Neural progenitor cell (in vitro differentiated cells): ENCODE results near the gene PTGDS.

Experiments used
- CTCF ChIP-seq: fragments of 200-600 bp; sonication (generic); IDR thresholded peaks from 2 replicates; pipeline ENCODE4 v1.5.1; 2017; ENCODE audit warnings: antibody characterized with exemption, mild to moderate bottlenecking
- EZH2 ChIP-seq: fragments of 200-600 bp; sonication (generic); IDR thresholded peaks from 2 replicates; pipeline ENCODE4 v1.6.1; 2017; ENCODE audit warnings: antibody characterized with exemption, mild to moderate bottlenecking, moderate library complexity
- EZH2phosphoT487 ChIP-seq: fragments of 200-600 bp; sonication (generic); IDR thresholded peaks from 2 replicates; pipeline ENCODE4 v1.6.1; 2017; ENCODE audit warnings: antibody characterized with exemption

- no peak for TF ChIP-seq EZH2phosphoT487
- no peak for TF ChIP-seq CTCF
- no peak for TF ChIP-seq EZH2
These were observed 53.5 kb downstream of the PTGDS start for GRCh38 chr9:137030538-137031527.
